Skeletal muscle tissue (tissue), 4 donors: Measurements from ENCODE around the gene SLC24A3. TPM values are rescaled to one million over a fixed set of nuclear protein-coding genes. Genes with fewer than 3 reads are reported as not detected.
A peak's percentile ranks its signal among the peaks of the same experiment; 100 is the strongest.
"Not testable (repeated sequence)": the region's sequence is repeated elsewhere in the genome, so short reads cannot be mapped to it uniquely, and the experiment has no call there.

Experiments used
- H3K27ac ChIP-seq: one replicate; pipeline ENCODE4 v1.7.0; 2013; ENCODE audit warnings: mild to moderate bottlenecking, low read depth, low read length, inconsistent platforms
- H3K27me3 ChIP-seq, 3 donors: one replicate each; pipeline ENCODE4 v1.7.0; 2013; ENCODE audit warnings: low read length in 3 of 3; ENCODE audit not compliant: control insufficient read depth in 3 of 3, insufficient read depth in 3 of 3
- H3K36me3 ChIP-seq, 3 donors: one replicate each; pipeline ENCODE4 v1.7.0; 2013; ENCODE audit warnings: low read length in 3 of 3; ENCODE audit not compliant: control insufficient read depth in 3 of 3, insufficient read depth in 3 of 3
- H3K4me1 ChIP-seq, 3 donors: one replicate each; pipeline ENCODE4 v1.7.0; 2013; ENCODE audit warnings: low read length in 3 of 3, mild to moderate bottlenecking in 3 of 3; ENCODE audit not compliant: control insufficient read depth in 3 of 3, insufficient read depth in 3 of 3
- H3K4me3 ChIP-seq, 3 donors: one replicate each; pipeline ENCODE4 v1.7.0; 2013; ENCODE audit warnings: low read length in 3 of 3
- H3K9ac ChIP-seq, 3 donors: one replicate each; pipeline ENCODE4 v1.7.0; 2013; ENCODE audit warnings: low read length in 3 of 3, mild to moderate bottlenecking in 3 of 3, moderate library complexity in 2 of 3, low read depth in 1 of 3
- H3K9me3 ChIP-seq, 3 donors: one replicate each; pipeline ENCODE4 v1.7.0; 2013; ENCODE audit warnings: low read length in 3 of 3; ENCODE audit not compliant: control insufficient read depth in 3 of 3
- total RNA-seq: library from RNA; depleted of rRNA; stranded (reverse); fragments of >200 nt; gene quantifications from one replicate; pipeline ENCODE4 v1.2.3, GENCODE V29; 2014
- donor health status: Osteomylitis.

Gene SLC24A3
- total RNA-seq, 1 donor from 2014 or later, result 15.7 TPM

GRCh38 chr20:19745584-19745983 lies 533.1 kb downstream of the SLC24A3 start:
- Histone ChIP-seq H3K27ac (no peak overlapping the region), H3K4me3 (no peak overlapping the region), H3K9ac (no peak overlapping the region), H3K9me3 (peaks cover 0 to 4% (median 0%) of the 10 kb centered on the region in 3 donors), H3K4me1 (peaks cover 5 to 7% (median 6%) of the 10 kb centered on the region in 3 donors), H3K27me3 (no peaks in the 10 kb centered on the region), H3K36me3 (no peaks in the 10 kb centered on the region)

DNA sequence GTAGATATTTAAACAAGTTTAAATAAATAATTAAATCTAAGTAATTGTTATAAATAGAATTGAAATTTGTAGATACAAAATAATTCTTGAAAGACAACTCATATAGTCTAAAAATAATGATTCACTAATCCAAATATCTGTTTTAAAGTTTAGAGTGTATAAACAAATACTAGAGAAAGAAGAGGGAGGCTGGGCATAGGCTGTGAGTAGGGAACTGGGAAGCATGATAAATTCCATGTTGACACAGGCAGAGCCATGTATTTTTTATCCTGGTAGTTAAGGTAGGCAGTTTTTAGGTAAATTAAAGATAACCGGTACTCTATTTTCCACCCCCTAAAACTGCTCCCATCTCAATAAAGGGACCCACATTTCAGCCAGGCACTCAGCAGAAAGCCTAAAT lies 534.0 kb downstream of the SLC24A3 start:
- no peak overlapping the region for H3K27ac ChIP-seq
- H3K9ac ChIP-seq, result no peak overlapping the region
- no peaks in the 10 kb centered on the region for H3K27me3 ChIP-seq
- peaks cover 0 to 4% (median 0%) of the 10 kb centered on the region in 3 donors for H3K9me3 ChIP-seq
- no peak overlapping the region for H3K4me3 ChIP-seq
- H3K4me1 ChIP-seq, result peaks cover 5 to 7% (median 6%) of the 10 kb centered on the region in 3 donors
- no peaks in the 10 kb centered on the region for H3K36me3 ChIP-seq

GRCh38 chr20:19747903-19748302 lies 535.5 kb downstream of the SLC24A3 start:
- no peaks in the 10 kb centered on the region for H3K27me3 ChIP-seq
- H3K4me1 ChIP-seq, result peaks cover 0 to 6% (median 5%) of the 10 kb centered on the region in 3 donors
- H3K36me3 ChIP-seq, result no peaks in the 10 kb centered on the region
- no peak overlapping the region for H3K9ac ChIP-seq
- H3K27ac ChIP-seq, result no peak overlapping the region
- H3K9me3 ChIP-seq, result peaks cover 0 to 4% (median 0%) of the 10 kb centered on the region in 3 donors
- no peak overlapping the region for H3K4me3 ChIP-seq

GRCh38 chr20:19748681-19749080 lies 536.2 kb downstream of the SLC24A3 start:
- Histone ChIP-seq H3K4me1 (no peaks in the 10 kb centered on the region), H3K27me3 (no peaks in the 10 kb centered on the region), H3K4me3 (no peak overlapping the region), H3K9ac (no peak overlapping the region), H3K36me3 (no peaks in the 10 kb centered on the region), H3K27ac (no peak overlapping the region), H3K9me3 (peaks cover 0 to 4% (median 0%) of the 10 kb centered on the region in 3 donors)

GRCh38 chr20:19749618-19750071 lies 537.2 kb downstream of the SLC24A3 start:
- H3K27ac ChIP-seq, result no peak overlapping the region
- no peaks in the 10 kb centered on the region for H3K36me3 ChIP-seq
- no peak overlapping the region for H3K4me3 ChIP-seq
- H3K27me3 ChIP-seq, result no peaks in the 10 kb centered on the region
- peaks cover 0 to 4% (median 0%) of the 10 kb centered on the region in 3 donors for H3K9me3 ChIP-seq
- no peaks in the 10 kb centered on the region for H3K4me1 ChIP-seq
- no peak overlapping the region for H3K9ac ChIP-seq

GRCh38 chr20:19750101-19750606 lies 537.7 kb downstream of the SLC24A3 start:
- H3K36me3 ChIP-seq, result no peaks in the 10 kb centered on the region
- peaks cover 0 to 4% (median 0%) of the 10 kb centered on the region in 3 donors for H3K9me3 ChIP-seq
- H3K4me3 ChIP-seq, result no peak overlapping the region
- no peak overlapping the region for H3K9ac ChIP-seq
- H3K27ac ChIP-seq, result no peak overlapping the region
- H3K27me3 ChIP-seq, result no peaks in the 10 kb centered on the region
- H3K4me1 ChIP-seq, result no peaks in the 10 kb centered on the region

- no peaks in the 10 kb centered on the region for H3K4me1 ChIP-seq
- no peak overlapping the region for H3K9ac ChIP-seq
- no peaks in the 10 kb centered on the region for H3K9me3 ChIP-seq
- H3K27ac ChIP-seq, result no peak overlapping the region
- no peaks in the 10 kb centered on the region for H3K27me3 ChIP-seq
- H3K36me3 ChIP-seq, result no peaks in the 10 kb centered on the region
- H3K4me3 ChIP-seq, result no peak overlapping the region
Measured at GRCh38 chr20:19750907-19751636, 538.6 kb downstream of the SLC24A3 start.

- not testable (repeated sequence) for H3K27me3 ChIP-seq, H3K4me3 ChIP-seq
Measured at GRCh38 chr20:19754201-19754600, 541.8 kb downstream of the SLC24A3 start.

DNA sequence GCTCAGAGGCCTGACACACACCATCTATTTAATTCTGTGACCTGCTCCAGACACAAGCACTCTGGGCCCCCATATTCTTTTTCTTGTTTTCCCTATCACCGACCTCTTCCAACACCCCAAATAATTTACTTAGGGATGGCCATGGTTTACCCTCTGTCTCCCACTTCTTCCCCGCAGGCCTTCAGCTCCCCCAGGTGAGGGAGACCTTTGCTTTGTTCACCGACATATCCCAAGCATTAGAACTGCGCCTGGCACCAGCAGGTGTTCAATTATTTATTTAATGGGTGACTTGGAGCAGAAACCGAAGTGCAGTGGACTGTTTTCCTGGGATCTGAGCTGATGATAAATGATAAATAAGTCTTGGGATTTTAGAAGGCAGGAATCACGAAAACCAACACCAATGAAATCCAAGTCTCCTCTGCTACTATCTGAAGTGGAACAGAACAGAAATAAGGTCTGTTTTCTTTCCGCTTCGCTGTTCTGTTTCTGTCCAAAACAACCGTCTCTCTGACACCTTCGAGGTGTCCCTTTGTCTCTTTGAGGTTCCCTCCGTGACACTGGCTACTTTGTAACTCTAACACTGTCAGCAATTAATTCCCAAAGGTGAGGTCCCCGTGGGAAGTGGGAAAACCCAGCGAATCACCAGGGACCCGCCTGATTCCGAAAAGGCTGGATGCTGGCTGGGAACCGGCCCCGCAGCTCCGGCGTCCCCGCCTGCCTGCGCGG lies 544.5 kb downstream of the SLC24A3 start:
- H3K27ac ChIP-seq, result peak overlapping the region; percentile 96
- H3K9me3 ChIP-seq, result no peaks in the 10 kb centered on the region
- H3K4me3 ChIP-seq, result peak overlapping the region; percentile 80 to 97 (median 96)
- no peaks in the 10 kb centered on the region for H3K36me3 ChIP-seq
- H3K9ac ChIP-seq, result peak overlapping the region; percentile 91 to 99 (median 96)
- no peaks in the 10 kb centered on the region for H3K27me3 ChIP-seq
- H3K4me1 ChIP-seq, result peaks cover 34 to 36% (median 34%) of the 10 kb centered on the region in 3 donors

More at GRCh38 chr20:19754201-19754600, 541.8 kb downstream of the SLC24A3 start:
- H3K4me1 ChIP-seq, result peaks cover 8 to 11% (median 9%) of the 10 kb centered on the region in 3 donors
- H3K9me3 ChIP-seq, H3K9ac ChIP-seq, H3K27ac ChIP-seq, H3K36me3 ChIP-seq: not testable (repeated sequence)
